T-helper 2 cell treated with Interferon-gamma antibody and Interleukin-4, amounts not matched to agents 5 μg/mL and 100 μg/mL, for 36 hours (primary cell): Measurements from ENCODE around the gene SNED1.

Experiments
- DNase-seq: peaks from one replicate; pipeline ENCODE4 v3.0.0; 2021; ENCODE audit warnings: low spot score
- H3K27ac Mint-ChIP-seq: one replicate; pipeline ENCODE4 v1.8.0; 2021; ENCODE audit warnings: mild to moderate bottlenecking, mixed read lengths
- H3K27me3 Mint-ChIP-seq: one replicate; pipeline ENCODE4 v1.8.0; 2021; ENCODE audit warnings: low read depth, mixed read lengths
- H3K36me3 Mint-ChIP-seq: one replicate; pipeline ENCODE4 v1.8.0; 2021; ENCODE audit warnings: low read depth, mixed read lengths
- H3K4me1 Mint-ChIP-seq: one replicate; pipeline ENCODE4 v1.8.0; 2021; ENCODE audit warnings: low read depth, mixed read lengths
- H3K4me3 Mint-ChIP-seq: one replicate; pipeline ENCODE4 v1.8.0; 2022; ENCODE audit warnings: mild to moderate bottlenecking, moderate library complexity, mixed read lengths
- H3K9me3 Mint-ChIP-seq: one replicate; pipeline ENCODE4 v1.8.0; 2021; ENCODE audit warnings: mixed read lengths

SNED1 gene

GRCh38 chr2:241080405-241081189, 82.2 kb downstream of the SNED1 start:
- no peaks in the 10 kb centered on the region for H3K9me3 Mint-ChIP-seq
- no peaks in the 10 kb centered on the region for H3K4me1 Mint-ChIP-seq
- DNase-seq, result no peak
- H3K4me3 Mint-ChIP-seq, result no peak overlapping the region
- no peaks in the 10 kb centered on the region for H3K27me3 Mint-ChIP-seq
- no peak overlapping the region for H3K27ac Mint-ChIP-seq
- peaks cover 7% of the 10 kb centered on the region for H3K36me3 Mint-ChIP-seq

- Mint-ChIP-seq H3K9me3 (no peaks in the 10 kb centered on the region), H3K36me3 (peaks cover 5% of the 10 kb centered on the region), H3K27me3 (no peaks in the 10 kb centered on the region), H3K4me3 (no peak overlapping the region), H3K27ac (no peak overlapping the region), H3K4me1 (no peaks in the 10 kb centered on the region)
- DNase-seq, result no peak
These were observed 82.8 kb downstream of the SNED1 start for GRCh38 chr2:241081190-241081642.

GRCh38 chr2:241081643-241082340, 83.4 kb downstream of the SNED1 start:
- Mint-ChIP-seq H3K4me1 (no peaks in the 10 kb centered on the region), H3K27me3 (no peaks in the 10 kb centered on the region), H3K36me3 (peaks cover 5% of the 10 kb centered on the region), H3K9me3 (no peaks in the 10 kb centered on the region), H3K4me3 (no peak overlapping the region), H3K27ac (no peak overlapping the region)
- DNase-seq, result no peak

- peaks cover 5% of the 10 kb centered on the region for H3K36me3 Mint-ChIP-seq
- H3K27me3 Mint-ChIP-seq, result no peaks in the 10 kb centered on the region
- no peak overlapping the region for H3K27ac Mint-ChIP-seq
- H3K4me3 Mint-ChIP-seq, result no peak overlapping the region
- DNase-seq, result no peak
- H3K4me1 Mint-ChIP-seq, result no peaks in the 10 kb centered on the region
- H3K9me3 Mint-ChIP-seq, result no peaks in the 10 kb centered on the region
These were observed 84.1 kb downstream of the SNED1 start for GRCh38 chr2:241082341-241083090.

- Mint-ChIP-seq H3K36me3 (peaks cover 9% of the 10 kb centered on the region), H3K9me3 (no peaks in the 10 kb centered on the region), H3K27me3 (no peaks in the 10 kb centered on the region), H3K4me3 (no peak overlapping the region), H3K4me1 (no peaks in the 10 kb centered on the region), H3K27ac (no peak overlapping the region)
- no peak for DNase-seq
These were observed 84.6 kb downstream of the SNED1 start for GRCh38 chr2:241083091-241083415.

GRCh38 chr2:241084856-241085444, 86.5 kb downstream of the SNED1 start:
- DNase-seq, result no peak
- H3K27ac Mint-ChIP-seq, result no peak overlapping the region
- no peaks in the 10 kb centered on the region for H3K27me3 Mint-ChIP-seq
- H3K9me3 Mint-ChIP-seq, result no peaks in the 10 kb centered on the region
- no peaks in the 10 kb centered on the region for H3K4me1 Mint-ChIP-seq
- no peak overlapping the region for H3K4me3 Mint-ChIP-seq
- peaks cover 19% of the 10 kb centered on the region for H3K36me3 Mint-ChIP-seq

GRCh38 chr2:241087420-241088268, 89.2 kb downstream of the SNED1 start:
- no peaks in the 10 kb centered on the region for H3K9me3 Mint-ChIP-seq
- peaks cover 27% of the 10 kb centered on the region for H3K36me3 Mint-ChIP-seq
- no peak overlapping the region for H3K4me3 Mint-ChIP-seq
- no peaks in the 10 kb centered on the region for H3K27me3 Mint-ChIP-seq
- H3K27ac Mint-ChIP-seq, result no peak overlapping the region
- DNase-seq, result no peak
- no peaks in the 10 kb centered on the region for H3K4me1 Mint-ChIP-seq

GRCh38 chr2:241088376-241088775, 90.0 kb downstream of the SNED1 start:
- H3K27me3 Mint-ChIP-seq, result no peaks in the 10 kb centered on the region
- H3K9me3 Mint-ChIP-seq, result no peaks in the 10 kb centered on the region
- no peaks in the 10 kb centered on the region for H3K4me1 Mint-ChIP-seq
- H3K27ac Mint-ChIP-seq, result no peak overlapping the region
- peaks cover 27% of the 10 kb centered on the region for H3K36me3 Mint-ChIP-seq
- DNase-seq, result no peak
- H3K4me3 Mint-ChIP-seq, result no peak overlapping the region

GRCh38 chr2:241088791-241089732, 90.6 kb downstream of the SNED1 start:
- no peaks in the 10 kb centered on the region for H3K27me3 Mint-ChIP-seq
- no peak for DNase-seq
- H3K4me1 Mint-ChIP-seq, result no peaks in the 10 kb centered on the region
- no peak overlapping the region for H3K4me3 Mint-ChIP-seq
- no peaks in the 10 kb centered on the region for H3K9me3 Mint-ChIP-seq
- peaks cover 29% of the 10 kb centered on the region for H3K36me3 Mint-ChIP-seq
- H3K27ac Mint-ChIP-seq, result no peak overlapping the region

- Mint-ChIP-seq H3K4me3 (no peak overlapping the region), H3K9me3 (no peaks in the 10 kb centered on the region), H3K36me3 (peaks cover 37% of the 10 kb centered on the region)
These were observed 92.8 kb downstream of the SNED1 start for GRCh38 chr2:241091201-241091600.

GRCh38 chr2:241091734-241092445, 93.5 kb downstream of the SNED1 start:
- peaks cover 20% of the 10 kb centered on the region for H3K4me1 Mint-ChIP-seq
- H3K36me3 Mint-ChIP-seq, result peaks cover 43% of the 10 kb centered on the region
- no peak for DNase-seq
- no peak overlapping the region for H3K4me3 Mint-ChIP-seq
- no peaks in the 10 kb centered on the region for H3K9me3 Mint-ChIP-seq
- H3K27me3 Mint-ChIP-seq, result no peaks in the 10 kb centered on the region
- H3K27ac Mint-ChIP-seq, result no peak overlapping the region

More at GRCh38 chr2:241091201-241091600, 92.8 kb downstream of the SNED1 start:
- H3K27me3 Mint-ChIP-seq, result no peaks in the 10 kb centered on the region
- no peak for DNase-seq
- no peak overlapping the region for H3K27ac Mint-ChIP-seq
- peaks cover 15% of the 10 kb centered on the region for H3K4me1 Mint-ChIP-seq

- no peak overlapping the region for H3K27ac Mint-ChIP-seq
- DNase-seq, result no peak
- no peaks in the 10 kb centered on the region for H3K9me3 Mint-ChIP-seq
- H3K27me3 Mint-ChIP-seq, result no peaks in the 10 kb centered on the region
- H3K4me3 Mint-ChIP-seq, result no peak overlapping the region
- H3K4me1 Mint-ChIP-seq, result peaks cover 27% of the 10 kb centered on the region
- peaks cover 51% of the 10 kb centered on the region for H3K36me3 Mint-ChIP-seq
These were observed 94.3 kb downstream of the SNED1 start for GRCh38 chr2:241092677-241093076.
